DMS 273 (cell line): Measurements from ENCODE around the gene OBSCN.

Experiments used
- DNase-seq: peaks from one replicate; lab custom pipeline; 2025; ENCODE audit not compliant: unreplicated experiment; lab: John Stamatoyannopoulos, UW

The OBSCN gene

DNA sequence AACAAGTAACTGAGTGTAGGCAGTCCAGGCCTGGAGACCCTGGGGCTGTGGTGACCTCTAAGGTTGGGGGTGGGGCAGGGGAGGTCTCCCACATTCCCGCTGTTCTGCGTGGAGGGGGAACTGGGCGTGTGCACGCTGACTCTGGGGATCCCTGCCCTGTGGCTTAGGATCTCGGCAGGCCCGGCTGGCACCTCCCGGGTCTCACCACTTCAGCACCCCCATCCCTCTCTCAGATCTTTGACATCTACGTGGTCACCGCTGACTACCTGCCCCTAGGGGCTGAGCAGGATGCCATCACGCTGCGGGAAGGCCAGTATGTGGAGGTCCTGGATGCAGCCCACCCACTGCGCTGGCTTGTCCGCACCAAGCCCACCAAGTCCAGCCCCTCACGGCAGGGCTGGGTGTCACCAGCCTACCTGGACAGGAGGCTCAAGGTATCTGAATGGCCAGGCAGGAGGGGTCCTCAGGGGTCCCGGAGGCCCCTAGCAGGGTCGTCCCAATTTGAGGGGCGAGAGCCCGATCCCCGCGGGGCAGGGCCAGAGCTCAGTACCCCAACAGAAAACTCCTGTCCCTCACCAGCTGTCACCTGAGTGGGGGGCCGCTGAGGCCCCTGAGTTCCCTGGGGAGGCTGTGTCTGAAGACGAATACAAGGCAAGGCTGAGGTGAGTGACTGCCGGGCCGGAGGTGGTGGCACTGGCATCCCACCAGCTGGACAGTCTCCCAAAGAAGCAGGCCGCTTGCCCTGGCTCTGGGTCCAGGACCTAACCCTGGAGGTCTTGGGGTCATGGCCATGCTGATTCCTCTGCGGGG, 130.1 kb downstream of the OBSCN start:
- DNase-seq = no peak

- no peak for DNase-seq
Measured at GRCh38 chr1:228338521-228339051, 130.7 kb downstream of the OBSCN start.

GRCh38 chr1:228339059-228339704, 131.3 kb downstream of the OBSCN start:
- DNase-seq = no peak

DNA sequence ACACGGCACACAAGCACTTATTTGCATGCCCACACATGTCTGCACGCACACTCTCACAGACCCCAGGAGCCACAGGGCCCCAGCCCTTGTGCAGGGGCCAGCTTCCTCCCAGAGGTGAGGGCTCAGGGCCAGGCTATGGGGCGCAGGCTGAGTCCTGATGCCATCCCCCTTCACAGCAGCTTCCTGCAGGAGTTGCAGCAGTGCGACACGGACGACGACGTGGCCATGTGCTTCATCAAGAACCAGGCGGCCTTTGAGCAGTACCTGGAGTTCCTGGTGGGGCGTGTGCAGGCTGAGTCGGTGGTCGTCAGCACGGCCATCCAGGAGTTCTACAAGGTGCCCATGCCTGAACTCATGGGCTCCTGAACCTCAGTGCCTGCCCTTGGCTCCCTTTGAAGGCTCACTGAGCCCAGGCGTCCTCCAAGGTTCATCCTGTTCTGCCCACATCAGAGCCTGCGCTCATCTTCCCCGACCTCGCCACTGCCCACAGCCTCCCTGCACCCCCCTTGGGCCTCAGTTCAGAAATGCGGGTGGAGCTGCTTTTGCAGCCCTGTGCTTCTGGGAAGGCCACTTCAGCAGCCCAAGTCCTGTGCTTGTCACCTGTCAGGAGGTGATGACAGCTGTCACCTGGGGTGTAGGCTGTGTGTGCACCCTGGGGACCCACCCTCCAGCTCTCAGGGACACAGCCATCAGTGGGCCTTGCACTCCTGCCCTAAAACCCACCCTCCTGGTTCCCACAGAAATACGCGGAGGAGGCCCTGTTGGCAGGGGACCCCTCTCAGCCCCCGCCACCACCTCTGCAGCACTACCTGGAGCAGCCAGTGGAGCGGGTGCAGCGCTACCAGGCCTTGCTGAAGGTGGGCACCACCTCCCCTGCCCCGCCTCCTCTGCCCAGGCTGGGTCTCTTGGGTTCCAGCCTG, 132.2 kb downstream of the OBSCN start:
- no peak for DNase-seq

DNA sequence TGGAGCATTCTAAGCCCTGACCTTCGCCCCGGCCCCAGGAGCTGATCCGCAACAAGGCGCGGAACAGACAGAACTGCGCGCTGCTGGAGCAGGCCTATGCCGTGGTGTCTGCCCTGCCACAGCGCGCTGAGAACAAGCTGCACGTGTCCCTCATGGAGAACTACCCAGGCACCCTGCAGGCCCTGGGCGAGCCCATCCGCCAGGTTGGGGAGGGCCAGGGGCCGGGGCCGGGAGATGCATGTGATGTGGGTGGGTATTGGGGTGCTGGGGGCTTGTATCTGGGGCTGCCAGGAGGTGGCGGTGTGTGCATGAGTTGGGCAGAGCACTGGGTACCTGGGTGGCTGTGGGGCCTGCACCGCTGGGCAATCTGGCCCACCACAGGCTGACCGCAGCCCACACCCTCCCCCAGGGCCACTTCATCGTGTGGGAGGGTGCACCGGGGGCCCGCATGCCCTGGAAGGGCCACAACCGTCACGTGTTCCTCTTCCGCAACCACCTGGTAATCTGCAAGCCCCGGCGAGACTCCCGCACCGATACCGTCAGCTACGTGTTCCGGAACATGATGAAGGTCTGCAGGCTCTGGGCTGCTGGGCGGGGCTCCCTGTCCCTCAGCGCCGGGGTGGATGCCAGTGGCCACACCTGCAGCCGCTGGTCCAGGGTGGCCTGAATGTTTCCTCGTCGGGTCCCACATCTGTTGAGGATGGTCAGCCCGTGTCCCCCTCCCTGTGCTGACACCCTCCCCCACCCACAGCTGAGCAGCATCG, 133.0 kb downstream of the OBSCN start:
- DNase-seq = peak; percentile 22

GRCh38 chr1:228341450-228341813, 133.6 kb downstream of the OBSCN start:
- DNase-seq = no peak

DNA sequence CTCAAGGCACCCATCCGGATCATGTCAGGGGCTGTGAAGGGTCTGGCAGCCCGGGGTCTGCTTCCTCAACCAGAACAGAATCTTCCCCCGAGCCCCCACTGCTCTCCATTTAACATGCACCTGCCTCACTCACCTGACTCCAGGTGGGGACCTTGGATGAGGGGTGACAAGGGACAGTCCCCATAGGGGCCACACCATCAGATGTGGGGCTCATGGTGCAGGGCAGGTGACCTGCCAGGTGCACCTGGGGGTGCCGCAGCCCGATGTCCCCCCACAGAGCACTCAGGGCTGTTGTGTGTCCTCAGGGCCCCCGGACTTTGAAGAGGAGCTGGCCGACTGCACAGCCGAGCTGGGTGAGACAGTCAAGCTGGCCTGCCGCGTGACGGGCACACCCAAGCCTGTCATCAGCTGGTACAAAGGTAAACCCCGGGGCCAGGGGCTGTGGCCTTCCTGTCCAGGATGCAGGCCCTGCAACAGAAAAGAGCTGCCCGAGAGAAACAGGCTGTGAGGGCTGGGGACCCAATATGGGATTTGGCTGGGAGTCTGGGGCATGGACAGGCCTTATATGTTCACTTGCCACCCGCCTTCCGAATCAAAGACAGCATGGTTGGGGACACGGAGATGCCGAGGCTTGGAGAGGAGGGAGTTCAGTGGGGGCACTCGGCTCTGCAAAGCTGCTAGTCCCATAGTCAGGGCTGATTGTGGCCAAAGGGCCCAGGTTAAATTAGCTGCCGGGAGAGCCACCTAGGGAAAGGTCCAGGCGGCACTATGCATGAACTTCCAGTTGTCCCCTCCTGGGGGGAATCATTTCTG, 134.2 kb downstream of the OBSCN start:
- DNase-seq = no peak

- DNase-seq = no peak
Measured at GRCh38 chr1:228342627-228343190, 134.9 kb downstream of the OBSCN start.

DNA sequence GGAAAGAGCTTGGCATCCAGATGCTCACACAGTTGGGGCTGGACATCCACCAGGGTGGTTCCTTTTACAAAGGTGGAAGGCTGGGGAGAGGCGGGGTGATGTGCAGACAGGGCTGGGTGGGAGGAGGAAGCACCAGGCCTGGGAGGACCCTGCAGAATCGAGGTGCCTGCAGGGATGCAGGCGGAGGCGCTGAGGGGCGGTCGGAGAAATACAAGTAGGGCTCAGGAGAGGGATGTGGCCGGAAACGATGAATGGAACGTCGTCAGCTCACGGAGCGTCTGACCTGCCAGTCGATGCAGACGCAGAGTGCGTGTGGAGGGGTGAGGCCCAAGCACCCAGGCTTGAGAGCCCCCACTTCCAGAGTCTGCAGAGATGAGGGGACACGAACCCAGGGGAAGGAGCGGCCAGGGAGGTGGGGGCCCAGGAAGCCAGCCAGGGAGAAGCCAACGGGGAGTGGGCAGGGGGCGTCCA, 135.4 kb downstream of the OBSCN start:
- no peak for DNase-seq

DNA sequence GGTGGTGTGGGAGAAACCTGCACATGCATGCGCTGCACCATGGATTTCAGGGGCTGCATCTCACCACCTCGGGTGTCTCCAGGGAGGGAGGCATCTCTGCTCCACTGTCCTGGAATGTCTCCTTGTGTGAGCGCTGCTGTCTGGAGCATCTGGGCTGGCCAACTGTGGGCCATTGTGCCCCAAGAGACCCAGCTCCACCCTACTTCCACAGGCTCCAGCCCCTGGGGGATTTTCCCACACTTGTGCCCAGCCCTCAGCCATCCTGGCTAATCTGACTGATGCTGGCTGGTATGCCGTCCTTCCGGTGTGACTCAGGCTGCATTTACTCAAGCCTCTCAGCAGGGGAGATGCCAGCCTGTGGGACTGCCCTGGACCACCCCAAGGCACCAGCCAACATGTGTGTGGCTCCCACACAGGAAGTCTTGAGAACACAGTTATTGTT, 136.8 kb downstream of the OBSCN start:
- DNase-seq = no peak

DNA sequence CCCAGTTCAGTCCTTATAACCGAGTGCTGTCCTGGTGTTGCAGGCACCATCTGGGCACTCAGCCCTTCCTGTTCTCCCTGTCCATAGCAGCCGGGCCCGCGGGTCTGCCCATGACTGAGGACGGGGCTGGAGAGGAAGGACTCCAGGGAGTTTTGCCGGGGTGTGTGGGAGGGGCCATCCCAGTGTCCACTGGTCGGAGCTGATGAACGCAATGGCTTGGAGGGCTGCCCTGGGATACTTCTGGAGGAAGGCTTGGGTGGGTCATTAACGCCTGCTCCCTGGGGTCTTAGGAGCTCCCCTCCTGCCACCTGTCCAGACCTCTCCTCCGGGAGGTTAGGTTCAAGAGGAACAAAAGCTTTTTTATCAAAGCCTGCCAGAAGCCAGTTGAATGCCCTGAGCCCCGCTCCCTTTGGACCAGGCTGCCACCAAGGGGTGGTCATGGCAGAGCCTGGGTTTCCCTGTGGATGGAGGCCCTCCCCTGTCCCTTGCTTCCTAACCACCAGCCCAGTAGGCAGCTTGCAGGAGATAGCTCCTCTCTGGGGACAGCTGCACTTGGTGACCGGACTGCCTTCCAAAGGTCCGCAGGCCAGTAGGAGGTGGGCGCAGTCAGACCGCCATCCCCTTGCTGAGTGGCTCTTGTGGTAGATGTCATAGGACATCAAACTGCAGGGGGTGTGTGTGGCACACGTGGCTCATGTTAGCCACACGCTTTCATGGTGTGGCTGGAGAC, 137.5 kb downstream of the OBSCN start:
- no peak for DNase-seq

GRCh38 chr1:228346731-228347130, 138.9 kb downstream of the OBSCN start:
- DNase-seq = no peak

GRCh38 chr1:228347181-228347580, 139.3 kb downstream of the OBSCN start:
- DNase-seq = no peak

GRCh38 chr1:228348708-228349467, 141.0 kb downstream of the OBSCN start:
- DNase-seq = no peak

DNA sequence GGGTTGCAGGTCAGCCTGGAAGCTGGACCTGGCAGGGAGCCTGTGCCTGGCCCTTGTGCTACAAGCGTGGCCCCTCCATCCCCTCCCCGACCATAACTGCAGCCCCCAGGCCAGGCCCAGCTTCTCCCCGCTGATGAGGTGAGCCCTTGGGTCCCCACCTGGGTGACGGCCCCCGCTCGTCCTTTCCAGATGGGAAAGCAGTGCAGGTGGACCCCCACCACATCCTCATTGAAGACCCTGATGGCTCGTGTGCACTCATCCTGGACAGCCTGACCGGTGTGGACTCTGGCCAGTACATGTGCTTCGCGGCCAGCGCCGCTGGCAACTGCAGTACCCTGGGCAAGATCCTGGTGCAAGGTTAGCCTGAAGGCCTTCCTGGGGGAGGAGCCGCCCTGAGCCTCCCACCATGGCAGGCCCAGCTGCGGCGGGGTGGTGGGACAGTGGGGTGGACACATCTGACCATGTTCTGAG, 141.9 kb downstream of the OBSCN start:
- no peak for DNase-seq

DNA sequence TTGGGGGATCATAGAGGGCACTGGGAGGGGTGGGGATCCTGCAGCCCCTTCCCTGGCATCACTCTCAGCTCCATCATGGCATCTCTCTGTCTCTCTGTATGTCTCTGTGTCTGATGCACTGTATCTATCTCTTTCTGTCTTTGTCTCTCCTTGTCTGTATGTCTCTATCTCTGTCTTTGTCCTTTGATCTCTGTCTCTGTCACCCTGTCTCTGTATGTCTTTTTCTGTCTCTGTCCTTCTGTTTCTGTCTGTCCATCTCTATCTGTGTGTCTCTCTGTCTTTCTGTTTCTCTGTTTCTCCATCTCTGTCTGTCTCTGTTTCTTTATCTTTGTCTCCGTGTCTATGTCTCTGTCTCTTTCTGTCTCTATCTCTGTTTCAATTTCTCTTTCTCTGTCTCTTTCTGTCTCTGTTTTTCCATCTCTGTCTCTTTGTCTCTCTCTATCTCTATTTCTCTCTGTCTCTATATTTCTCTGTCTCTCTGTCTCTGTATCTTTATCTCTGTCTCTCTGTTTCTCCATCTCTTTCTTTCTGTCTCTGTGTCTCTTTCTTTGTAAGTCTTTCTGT, 142.4 kb downstream of the OBSCN start:
- DNase-seq = no peak
